HG02870 (cell line): ENCODE data around the gene PTPN13.

Source experiments
- ATAC-seq: cut with Tn5 transposase; IDR thresholded peaks from one replicate; pipeline ENCODE4 v1.9.1; 2021; ENCODE audit warnings: mild to moderate bottlenecking, moderate library complexity; ENCODE audit not compliant: unreplicated experiment

The PTPN13 gene

GRCh38 chr4:86592553-86593249 lies 1.4 kb upstream of the PTPN13 start:
- no peak for ATAC-seq

GRCh38 chr4:86594559-86595425 lies 677 bp downstream of the PTPN13 start:
- ATAC-seq = peak; percentile 16

DNA sequence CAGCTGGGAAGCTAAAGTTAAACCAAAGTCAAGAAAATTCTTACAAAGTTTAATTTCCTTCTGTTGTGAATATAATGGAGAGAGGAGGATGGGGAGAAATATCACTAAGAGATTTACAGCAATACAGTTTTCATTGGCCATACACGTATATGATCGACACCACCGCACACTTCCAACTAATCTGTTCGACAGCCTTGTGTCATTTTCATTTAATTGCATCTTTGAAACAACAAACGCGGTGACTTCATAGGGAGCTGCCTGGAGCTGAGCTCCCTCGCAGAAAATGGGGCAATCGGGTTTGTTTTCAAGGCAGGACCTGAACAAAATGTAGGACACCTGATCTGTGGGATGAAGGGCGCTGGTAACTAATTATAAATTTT lies 1.3 kb downstream of the PTPN13 start:
- no peak for ATAC-seq

GRCh38 chr4:86596807-86597206 lies 2.7 kb downstream of the PTPN13 start:
- ATAC-seq = no peak

- ATAC-seq = no peak
Measured at GRCh38 chr4:86600007-86600653, 6.0 kb downstream of the PTPN13 start.

- no peak for ATAC-seq
Measured at GRCh38 chr4:86603311-86603885, 9.3 kb downstream of the PTPN13 start.

DNA sequence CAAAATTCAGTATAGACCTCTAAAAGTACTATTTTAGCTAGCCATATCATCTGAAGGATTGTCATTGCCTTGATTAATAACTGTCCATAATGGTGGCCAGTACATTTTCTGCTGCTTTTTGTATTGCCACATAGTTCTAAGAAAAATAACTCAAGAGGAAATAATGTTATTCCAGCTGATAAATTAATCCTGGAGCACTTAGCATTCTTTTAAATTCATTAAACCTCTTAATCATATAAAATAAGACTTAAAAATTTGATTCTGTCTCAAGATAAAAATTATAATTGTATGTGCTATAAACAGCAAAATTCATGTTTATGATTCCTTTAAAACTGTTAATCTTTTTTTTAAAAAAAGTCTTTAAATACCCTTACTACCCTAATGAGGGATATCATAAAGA lies 12.7 kb downstream of the PTPN13 start:
- no peak for ATAC-seq

DNA sequence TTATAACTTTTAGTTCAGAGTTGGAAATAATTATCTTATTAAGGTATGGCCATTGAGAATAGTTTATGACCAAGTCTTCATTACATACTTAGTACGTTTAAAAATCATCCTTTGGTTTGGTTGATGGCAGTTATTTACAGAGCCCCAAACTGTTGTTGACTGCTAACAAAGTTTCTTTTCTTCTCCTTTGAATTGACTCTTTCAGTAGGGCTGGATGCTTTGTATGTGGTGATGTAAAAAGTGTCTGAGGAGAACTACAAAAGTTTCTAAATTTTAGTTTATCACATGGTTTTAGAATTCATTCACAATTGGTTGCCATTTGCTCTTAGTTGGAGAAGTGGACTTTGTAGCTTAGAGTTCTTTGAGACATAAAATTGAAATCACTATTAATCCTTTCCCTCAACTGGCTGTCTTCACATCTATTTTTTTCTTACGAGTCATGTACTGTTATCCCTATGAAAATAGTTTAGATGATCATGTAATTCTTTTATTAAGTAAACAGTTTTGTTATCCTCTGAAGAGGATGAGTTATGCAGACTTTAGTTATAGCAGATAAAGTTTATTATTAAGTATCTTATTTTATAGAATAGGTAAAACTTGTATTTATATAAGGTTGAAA lies 14.8 kb downstream of the PTPN13 start:
- no peak for ATAC-seq

GRCh38 chr4:86611757-86612156 lies 17.6 kb downstream of the PTPN13 start:
- no peak for ATAC-seq

GRCh38 chr4:86613734-86614133 lies 19.6 kb downstream of the PTPN13 start:
- ATAC-seq = no peak

DNA sequence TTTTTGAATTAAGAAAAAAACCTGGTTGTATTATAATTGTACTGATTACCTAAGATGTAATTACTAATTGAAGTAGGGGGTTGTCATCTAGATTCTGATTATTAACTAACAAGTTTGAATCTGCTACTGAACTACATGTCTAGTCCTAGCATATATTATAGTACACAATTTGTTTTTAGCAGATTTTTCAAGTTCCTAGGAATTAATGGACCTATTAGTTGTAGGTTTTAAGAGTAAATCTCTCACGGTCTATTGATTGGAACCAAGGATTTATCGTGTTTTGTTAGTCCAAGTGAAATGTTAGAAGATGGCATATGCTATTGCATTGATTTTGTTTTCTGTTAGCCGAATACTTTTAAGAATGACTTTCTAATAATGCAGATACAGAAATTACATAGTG lies 20.8 kb downstream of the PTPN13 start:
- no peak for ATAC-seq

DNA sequence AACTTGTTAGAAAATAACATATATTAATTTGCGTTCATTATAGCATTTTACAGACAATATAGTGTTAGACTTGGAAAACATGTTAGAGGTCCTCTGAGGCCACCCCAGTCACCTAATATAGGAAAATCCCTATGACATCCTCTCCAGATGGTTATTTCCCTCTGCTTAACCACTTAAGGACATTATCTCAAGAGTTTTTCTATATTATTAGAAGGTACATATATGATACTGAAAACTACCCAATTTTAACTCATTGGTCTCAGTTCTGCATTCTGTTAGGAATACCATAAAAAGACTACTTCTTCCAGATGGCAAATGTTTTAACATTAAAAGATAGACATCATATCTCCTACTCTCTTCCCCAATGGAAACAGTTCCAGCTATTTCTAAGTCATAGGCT lies 21.4 kb downstream of the PTPN13 start:
- ATAC-seq = peak; percentile 52

GRCh38 chr4:86619656-86620055 lies 25.5 kb downstream of the PTPN13 start:
- ATAC-seq = no peak

GRCh38 chr4:86621435-86621834 lies 27.3 kb downstream of the PTPN13 start:
- ATAC-seq = no peak

GRCh38 chr4:86626066-86626465 lies 32.0 kb downstream of the PTPN13 start:
- no peak for ATAC-seq

GRCh38 chr4:86627462-86628135 lies 33.5 kb downstream of the PTPN13 start:
- ATAC-seq = no peak

DNA sequence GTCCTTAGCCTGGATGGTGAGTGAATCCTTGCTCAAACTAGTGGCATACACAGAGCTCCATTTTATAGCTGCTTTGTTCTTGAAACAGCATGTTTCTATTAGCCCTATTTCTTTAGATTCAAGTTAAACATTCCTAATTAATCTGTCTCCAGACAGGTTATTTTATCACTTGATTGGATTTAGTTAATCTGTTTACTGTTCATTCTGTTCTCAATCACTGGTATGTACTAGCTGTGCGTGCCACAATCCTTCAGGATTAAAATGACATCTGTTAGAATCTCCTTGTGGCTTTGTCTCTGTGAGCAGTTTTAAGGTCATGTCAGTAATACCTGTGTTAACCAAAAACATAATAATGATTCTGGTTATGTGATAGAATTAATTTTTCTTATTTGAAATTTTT lies 36.5 kb downstream of the PTPN13 start:
- ATAC-seq = no peak

DNA sequence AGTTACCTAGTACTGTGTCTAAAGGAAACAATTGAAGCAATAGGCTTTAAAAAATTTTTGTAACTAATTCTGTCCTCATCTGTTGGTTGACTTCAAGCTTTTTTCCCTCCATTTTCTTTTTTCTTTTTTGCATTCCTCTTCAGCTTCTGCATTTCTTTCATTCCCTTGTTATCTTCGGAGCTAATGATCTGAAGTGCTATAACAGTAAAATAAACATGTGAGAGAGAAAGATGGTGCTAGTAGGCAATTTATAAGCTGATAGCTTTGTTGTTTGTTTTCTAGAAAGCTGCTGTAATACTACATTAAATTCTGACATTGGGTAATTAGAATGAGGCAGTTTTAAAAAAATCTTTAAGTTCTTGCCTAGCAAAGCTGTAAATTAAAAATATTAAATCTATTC lies 37.1 kb downstream of the PTPN13 start:
- ATAC-seq = no peak

- ATAC-seq = no peak
Measured at GRCh38 chr4:86633854-86634253, 39.7 kb downstream of the PTPN13 start.

DNA sequence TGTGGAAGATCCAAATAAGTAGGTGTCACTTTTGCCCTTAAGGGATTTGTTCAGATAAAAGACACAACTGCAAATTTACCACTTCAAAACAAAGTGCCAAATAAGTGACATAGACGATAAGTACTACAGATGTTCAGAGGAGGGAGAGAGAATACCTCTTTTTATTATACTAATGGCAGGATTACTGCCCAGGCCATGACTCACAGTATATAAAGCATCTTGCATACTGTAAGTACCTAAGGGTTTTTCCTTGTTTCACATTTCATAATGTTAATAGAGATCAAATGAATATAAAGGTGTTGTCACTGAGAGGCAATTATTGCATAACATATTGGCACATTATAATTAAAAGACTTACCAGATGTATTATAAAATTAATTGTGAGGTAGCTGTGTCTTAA lies 46.4 kb downstream of the PTPN13 start:
- no peak for ATAC-seq
